ENCODE data around the gene HLA-DPA1.

Gene HLA-DPA1

GRCh38 chr6:33053230-33053629 lies 20.2 kb downstream of the HLA-DPA1 start:
- H3K4me1 Mint-ChIP-seq: no peaks in the 10 kb centered on the region
- peaks cover 15% of the 10 kb centered on the region for H3K9me3 Mint-ChIP-seq
- H3K36me3 Mint-ChIP-seq (ENCODE audit: low read depth): no peaks in the 10 kb centered on the region
- H3K4me3 Mint-ChIP-seq: no peak overlapping the region
- peaks cover 9% of the 10 kb centered on the region for H3K27me3 Mint-ChIP-seq (ENCODE audit: low read depth)
- H3K27ac Mint-ChIP-seq: no peak overlapping the region
- TF ChIP-seq CTCF (IDR thresholded peaks at IDR 0.05; ENCODE audit: unreplicated experiment in 3 of 3): no peak

- TF ChIP-seq CTCF (IDR thresholded peaks at IDR 0.05; ENCODE audit: unreplicated experiment in 3 of 3): no peak
- no peaks in the 10 kb centered on the region for H3K4me1 Mint-ChIP-seq
- H3K27ac Mint-ChIP-seq: no peak overlapping the region
- peaks cover 9% of the 10 kb centered on the region for H3K27me3 Mint-ChIP-seq (ENCODE audit: low read depth)
- H3K9me3 Mint-ChIP-seq: peaks cover 15% of the 10 kb centered on the region
- H3K36me3 Mint-ChIP-seq (ENCODE audit: low read depth): no peaks in the 10 kb centered on the region
- H3K4me3 Mint-ChIP-seq: no peak overlapping the region
Observed at GRCh38 chr6:33052627-33053026, 20.8 kb downstream of the HLA-DPA1 start.

GRCh38 chr6:33050014-33050810 lies 23.2 kb downstream of the HLA-DPA1 start:
- no peaks in the 10 kb centered on the region for H3K36me3 Mint-ChIP-seq (ENCODE audit: low read depth)
- no peak overlapping the region for H3K27ac Mint-ChIP-seq
- no peaks in the 10 kb centered on the region for H3K4me1 Mint-ChIP-seq
- H3K27me3 Mint-ChIP-seq (ENCODE audit: low read depth): peaks cover 16% of the 10 kb centered on the region
- TF ChIP-seq CTCF (IDR thresholded peaks at IDR 0.05; ENCODE audit: unreplicated experiment in 3 of 3): no peak
- no peak overlapping the region for H3K4me3 Mint-ChIP-seq
- peaks cover 16% of the 10 kb centered on the region for H3K9me3 Mint-ChIP-seq

- peaks cover 16% of the 10 kb centered on the region for H3K27me3 Mint-ChIP-seq (ENCODE audit: low read depth)
- peaks cover 21% of the 10 kb centered on the region for H3K9me3 Mint-ChIP-seq
- H3K4me3 Mint-ChIP-seq: no peak overlapping the region
- H3K4me1 Mint-ChIP-seq: no peaks in the 10 kb centered on the region
- TF ChIP-seq CTCF (IDR thresholded peaks at IDR 0.05; ENCODE audit: unreplicated experiment in 3 of 3): no peak
- no peak overlapping the region for H3K27ac Mint-ChIP-seq
- no peaks in the 10 kb centered on the region for H3K36me3 Mint-ChIP-seq (ENCODE audit: low read depth)
Observed at GRCh38 chr6:33049323-33050013, 24.0 kb downstream of the HLA-DPA1 start.

- TF ChIP-seq CTCF (IDR thresholded peaks at IDR 0.05; ENCODE audit: unreplicated experiment in 3 of 3): no peak
- Mint-ChIP-seq H3K27ac (no peak overlapping the region), H3K36me3 (ENCODE audit: low read depth) (no peaks in the 10 kb centered on the region), H3K9me3 (peaks cover 18% of the 10 kb centered on the region), H3K27me3 (ENCODE audit: low read depth) (peaks cover 34% of the 10 kb centered on the region), H3K4me3 (no peak overlapping the region), H3K4me1 (no peaks in the 10 kb centered on the region)
Observed at GRCh38 chr6:33040157-33040556, 33.3 kb downstream of the HLA-DPA1 start.

Measured in nephron (organoid).